GM21786 (cell line): ENCODE data around the gene ZNF117.
"Not testable (repeated sequence)": the region's sequence is repeated elsewhere in the genome, so short reads cannot be mapped to it uniquely, and the experiment has no call there.

ENCODE experiments used
- ATAC-seq: cut with Tn5 transposase; IDR thresholded peaks from one replicate; pipeline ENCODE4 v1.9.1; 2021; ENCODE audit not compliant: unreplicated experiment

Gene ZNF117

DNA sequence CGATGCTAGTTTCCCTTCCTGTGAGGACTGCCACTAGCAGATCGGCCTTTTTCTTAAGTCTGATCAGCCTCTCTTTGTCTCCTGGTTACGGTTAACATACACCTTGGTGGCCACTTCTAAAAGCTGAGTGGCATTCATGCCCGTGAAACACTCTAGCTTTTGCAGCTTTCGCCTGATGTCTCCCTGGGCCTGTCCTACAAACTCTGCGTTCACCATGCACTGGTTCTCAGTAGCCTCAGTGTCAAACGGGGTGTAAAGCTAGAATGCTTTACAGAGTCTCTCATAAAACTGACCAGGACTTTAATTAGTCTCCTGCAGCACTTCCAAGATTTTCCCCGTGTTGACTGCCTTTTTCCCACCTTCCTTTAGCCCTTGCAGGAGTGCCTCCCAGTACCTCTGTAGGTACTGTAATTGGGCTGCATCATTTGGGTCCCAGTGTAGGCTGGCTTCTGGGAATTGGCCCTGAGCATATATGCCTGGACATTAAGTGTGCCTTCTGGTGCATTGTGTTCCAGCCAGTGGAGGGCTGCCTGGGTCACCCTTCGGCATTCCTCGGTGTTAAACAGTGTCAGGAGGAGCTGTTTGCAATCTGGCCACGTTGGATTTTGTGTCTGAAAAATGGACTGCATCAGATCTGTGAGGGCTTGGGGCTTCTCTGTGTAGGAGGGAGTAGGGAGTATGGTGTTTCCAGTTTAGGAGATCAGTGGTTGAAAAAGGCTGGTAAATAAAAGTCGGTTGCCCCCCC, 6.5 kb upstream of the ZNF117 start:
- no peak for ATAC-seq

DNA sequence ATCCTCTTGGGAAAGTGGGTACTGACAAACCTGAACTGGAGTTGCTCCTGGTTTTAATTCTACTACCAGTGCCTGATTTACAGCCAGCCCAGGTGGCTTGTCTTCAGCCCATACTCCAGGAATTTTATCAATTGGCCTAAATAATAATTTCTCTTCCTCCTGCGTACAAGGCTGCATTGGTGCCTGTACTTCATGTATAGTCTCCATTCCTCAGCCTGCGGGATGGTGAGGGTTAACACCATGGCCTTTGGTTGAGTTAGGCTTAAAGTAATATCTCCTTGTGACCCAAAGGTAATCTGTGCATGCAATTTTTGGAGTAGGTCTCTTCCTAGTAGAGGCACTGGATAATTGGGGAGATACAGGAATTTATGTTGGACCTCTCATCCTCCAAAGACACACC, 5.5 kb upstream of the ZNF117 start:
- ATAC-seq, result no peak

DNA sequence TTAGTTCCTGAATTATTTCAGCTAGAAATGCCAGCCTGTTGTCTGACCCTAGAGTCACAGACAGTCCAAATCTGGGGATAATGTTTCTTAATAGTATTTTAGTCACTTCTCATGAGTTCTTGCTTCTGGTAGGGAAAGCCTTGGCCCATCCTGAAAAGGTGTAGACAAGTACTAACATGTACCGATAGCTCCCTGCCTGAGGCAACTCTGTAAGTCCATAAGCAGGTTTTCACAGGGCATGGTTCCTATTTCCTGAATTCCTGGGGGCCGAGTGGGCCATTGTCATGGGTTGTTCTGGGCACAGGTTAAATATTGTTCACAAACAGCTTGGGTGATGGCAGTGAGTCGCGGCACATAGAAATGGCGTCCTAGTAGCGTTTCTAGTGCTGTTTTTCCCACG, 3.1 kb upstream of the ZNF117 start:
- no peak for ATAC-seq

DNA sequence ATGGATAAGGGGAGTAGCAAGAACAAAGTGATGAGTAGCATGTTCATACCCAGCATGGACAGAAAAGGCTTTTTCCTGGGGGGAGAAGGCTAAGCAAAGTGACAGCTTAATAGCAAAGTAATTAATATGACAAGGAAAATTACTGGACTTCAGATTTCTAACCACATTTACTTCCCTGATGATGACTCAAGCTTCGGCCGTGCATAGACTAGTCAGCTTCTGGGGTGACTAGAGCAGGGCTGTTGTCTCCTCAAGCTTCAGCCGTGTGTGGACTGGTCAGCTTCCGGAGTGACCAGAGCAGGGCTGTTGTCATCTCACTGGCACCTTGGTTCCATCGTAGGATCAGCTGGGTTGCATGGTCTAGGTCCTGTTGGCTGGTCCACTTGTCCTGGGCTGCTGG, 2.1 kb upstream of the ZNF117 start:
- no peak for ATAC-seq

DNA sequence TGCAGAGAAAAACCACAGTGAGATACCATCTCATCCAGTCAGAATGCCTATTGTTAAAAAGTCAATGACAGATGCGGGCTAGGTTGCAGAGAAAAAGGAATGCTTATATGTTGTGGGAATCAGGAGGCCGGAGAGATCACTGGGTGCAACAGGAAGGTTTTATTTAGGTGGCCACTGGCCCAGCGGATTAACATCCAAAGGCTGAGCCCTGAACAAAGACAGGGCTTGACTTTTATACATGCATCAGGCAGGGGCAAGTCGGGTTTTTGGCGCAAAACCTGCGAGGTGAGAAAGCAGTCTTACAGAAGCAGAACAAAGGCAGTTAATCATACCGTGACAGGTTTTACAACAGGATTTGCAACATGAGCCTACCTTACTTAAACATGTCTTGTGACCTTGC, 620 bp downstream of the ZNF117 start:
- no peak for ATAC-seq

DNA sequence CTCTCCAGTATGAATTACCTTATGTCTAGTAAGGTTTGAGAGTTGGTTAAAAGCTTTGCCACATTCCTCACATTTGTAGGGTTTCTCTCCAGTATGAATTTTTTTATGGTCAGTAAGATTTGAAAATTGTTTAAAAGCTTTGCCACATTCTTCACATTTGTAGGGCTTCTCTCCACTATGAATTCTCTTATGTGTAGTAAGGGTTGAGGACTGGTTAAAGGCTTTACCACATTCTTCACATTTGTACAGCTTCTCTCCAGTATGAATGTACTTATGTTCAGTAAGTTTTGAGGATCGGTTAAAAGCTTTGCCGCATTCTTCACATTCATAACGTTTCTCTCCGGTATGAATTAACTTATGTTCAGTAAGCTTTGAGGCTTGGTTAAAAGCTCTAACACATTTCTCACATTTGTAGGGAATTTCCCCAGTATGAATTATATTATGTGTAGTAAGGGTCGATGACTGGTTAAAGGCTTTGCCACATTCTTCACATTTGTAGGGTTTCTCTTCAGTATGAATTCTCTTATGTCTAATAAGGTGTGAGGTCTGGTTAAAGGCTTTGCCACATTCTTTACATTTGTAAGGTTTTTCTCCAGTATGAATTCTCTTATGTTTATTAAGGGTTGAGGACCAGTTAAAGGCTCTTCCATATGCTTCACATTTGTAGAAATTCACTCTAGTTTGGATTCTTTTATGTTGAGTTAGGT, 12.2 kb downstream of the ZNF117 start:
- no peak for ATAC-seq

DNA sequence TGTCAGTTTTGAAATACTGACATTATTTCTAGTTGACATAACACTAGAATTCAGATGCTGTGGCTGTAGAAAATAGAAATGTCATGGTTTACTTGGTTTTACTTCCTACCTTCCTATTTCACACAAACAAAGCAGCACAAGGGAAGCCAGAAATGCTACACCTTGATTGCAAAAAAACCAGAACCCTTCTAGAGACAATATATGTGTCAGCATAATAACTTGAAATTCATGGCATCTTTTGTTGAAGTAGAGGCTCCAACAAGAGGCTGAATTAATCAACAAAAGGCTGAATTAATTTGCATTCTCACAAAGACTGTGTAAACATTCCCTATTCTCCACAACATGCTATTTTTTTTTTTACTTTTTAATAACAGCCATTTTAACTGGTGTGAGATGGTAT, 25.2 kb downstream of the ZNF117 start:
- no peak for ATAC-seq

DNA sequence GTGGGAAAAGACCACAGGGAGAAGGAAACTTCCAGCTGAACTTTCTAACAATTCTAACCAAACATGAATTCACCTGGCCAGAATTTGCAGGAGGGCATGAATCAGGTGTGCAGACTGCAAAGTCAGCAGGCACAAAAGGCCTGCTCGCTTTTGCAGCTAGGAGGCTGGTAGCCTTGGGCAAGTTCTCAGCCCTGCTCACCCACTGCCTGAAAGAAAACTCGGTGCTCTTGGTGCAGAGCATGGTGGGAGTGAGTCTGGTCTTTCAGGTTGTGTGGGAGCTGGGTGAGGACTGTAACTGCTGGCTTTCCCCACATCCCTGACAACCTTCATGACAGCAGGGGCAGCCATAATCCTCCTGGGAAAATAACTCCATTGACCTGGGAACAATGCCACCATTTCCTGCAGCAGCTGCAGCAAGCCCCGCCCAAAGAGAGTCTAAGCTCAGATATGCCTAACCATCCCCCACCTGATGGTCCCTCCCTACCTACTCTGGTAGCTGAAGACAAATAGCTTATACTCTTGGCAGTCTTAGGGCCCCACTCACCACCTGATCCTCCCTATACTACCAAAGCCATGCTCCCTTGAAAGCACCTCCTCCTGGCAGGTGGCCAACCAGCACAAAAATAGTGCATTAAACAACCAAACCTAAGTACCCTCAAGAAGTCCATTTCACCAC, 31.6 kb downstream of the ZNF117 start:
- no peak for ATAC-seq

DNA sequence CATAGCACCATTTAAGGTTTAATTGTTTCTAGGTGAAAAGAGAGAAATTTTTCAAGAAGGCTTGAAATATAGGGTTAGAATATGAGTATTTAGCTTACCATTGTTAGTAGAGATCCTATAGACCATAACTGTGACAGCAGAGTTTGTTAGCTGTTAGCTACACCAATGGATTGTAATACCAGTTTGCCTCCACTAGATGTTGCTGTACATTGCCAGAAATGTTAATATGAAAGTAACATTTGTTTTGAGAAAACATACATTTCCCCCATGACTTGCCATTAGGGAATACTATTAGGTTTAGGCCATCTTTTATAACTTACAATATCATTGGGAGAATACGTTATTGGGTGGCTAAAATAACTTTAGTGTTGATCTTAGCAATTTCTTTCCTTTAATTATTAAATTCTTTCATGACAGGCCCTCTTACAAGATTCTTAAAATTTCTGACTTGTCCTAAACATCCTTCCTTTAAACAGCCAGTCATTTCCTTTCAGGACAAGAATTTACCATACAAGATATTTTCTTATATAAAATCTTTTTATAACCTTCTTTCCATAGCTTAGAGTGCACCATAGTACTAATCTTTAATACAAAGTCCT, 39.5 kb downstream of the ZNF117 start:
- peak; percentile 66 for ATAC-seq

DNA sequence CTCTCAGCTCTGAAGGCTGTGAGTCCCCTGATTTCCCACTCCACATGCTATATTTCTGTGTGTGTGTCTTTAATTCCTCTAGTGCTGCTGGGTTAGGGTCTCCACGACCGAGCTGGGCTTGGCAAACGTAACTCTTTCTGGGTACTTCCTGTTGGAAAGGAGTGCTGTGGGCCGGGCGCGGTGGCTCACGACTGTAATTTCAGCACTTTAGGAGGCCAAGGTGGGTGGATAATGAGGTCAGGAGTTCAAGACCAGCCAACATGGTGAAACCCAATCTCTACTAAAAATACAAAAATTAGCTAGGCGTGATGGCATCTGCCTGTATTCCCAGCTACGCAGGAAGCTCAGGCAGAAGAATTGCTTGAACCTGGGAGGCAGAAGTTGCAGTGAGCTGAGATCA, 40.2 kb downstream of the ZNF117 start:
- ATAC-seq, result not testable (repeated sequence)

DNA sequence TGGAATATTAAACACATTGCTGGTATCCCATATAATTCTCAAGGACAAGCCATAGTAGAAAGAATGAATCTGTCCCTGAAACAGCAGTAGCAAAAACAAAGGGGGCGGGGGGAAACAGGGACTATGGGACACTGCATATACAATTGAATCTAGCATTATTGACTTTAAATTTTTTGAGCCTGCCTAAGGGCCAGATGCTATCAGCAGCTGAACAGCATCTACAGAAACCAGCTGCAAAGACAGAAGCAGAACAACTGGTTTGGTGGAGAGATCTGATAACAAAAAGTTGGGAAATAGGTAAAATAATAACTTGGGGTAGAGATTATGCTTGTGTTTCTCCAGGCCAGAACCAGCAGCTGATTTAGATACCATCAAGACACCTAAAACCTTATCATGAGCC, 42.1 kb downstream of the ZNF117 start:
- ATAC-seq, result not testable (repeated sequence)

DNA sequence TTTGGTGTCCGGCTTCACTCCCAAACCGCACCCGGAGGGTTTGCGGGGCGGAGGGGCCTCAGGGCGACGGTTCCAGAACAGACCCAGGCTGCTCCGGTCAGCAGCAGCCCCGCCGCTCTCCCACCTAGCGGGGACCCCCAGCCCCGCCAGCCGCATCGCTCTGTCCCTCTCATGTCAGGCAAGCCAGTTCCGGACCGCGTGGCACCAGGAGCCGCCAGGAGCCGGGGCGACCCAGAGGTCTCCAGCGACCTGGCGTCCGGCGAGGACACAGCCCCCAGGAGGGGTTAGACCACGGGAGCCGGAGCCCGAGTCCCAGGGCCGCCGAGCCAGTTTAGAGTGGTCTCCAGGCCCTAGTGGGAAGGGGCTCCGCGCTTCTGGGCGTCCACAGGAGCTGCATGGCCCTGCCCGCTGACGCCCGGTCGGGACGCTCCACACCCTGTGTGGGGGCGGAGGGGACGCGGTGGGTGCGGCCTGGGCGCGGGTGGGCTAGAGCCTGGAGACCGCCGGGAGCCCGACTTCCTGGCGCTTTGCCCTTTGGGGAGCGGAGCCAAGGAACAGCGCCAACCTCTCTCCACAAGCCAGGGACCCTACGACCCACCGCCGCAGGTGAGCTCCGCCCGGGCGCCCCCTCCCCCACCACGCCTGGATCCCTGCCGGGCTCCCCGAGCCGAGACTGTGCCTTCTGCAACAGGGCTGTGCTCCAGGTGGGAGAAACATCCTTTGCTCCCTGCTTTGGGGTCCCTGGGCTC, 43.4 kb downstream of the ZNF117 start:
- no peak for ATAC-seq

DNA sequence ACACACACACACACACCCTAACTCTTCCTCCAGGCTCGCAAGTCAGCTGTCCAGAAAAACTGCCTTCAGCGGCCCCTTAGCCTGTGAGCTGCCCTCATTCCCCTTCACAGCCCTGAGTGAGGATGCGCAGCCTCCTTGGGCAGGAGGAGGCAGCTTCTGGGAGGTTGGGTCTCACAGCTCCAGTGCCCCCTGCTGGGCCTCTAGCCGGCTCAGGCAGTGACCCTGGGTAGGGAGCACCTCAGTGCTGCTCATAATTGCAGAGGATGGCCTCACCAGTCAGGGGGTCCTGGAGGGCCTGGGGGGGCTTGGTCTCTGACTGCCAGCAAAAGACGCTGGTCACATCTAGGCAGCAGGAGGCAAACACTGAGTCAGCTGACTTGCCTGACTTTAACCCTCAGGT, 44.1 kb downstream of the ZNF117 start:
- no peak for ATAC-seq

DNA sequence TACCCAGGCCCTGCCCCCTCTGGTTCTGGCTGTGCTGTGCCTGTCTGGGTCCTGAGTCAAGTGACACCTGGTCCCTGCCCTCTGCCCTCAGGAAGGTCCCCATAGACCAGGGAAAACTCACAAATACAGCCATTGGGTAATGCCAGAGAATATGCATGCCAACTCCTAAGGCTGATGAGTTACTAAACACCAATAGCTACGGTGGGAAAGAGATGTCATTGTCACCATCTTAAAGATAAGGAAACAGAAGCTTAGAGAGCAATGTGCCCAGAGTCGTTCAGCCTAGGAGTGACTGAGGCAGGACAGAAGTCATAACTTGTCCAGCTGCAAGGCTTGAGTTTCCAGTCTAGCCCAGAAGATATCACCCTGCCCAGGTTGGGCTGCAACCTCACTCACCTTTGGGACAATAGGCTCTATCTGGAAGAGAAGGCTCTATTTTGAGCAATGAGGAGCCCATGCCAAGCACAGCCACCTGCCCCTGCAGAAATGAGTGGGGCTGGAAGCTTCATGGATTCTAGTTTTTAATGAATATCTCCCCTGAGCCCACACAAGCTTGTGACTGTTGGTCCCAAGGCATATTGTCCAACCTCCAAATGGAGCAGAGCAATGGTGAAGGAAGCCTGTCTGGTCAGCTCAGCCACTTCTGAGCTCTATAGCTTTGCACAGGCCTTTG, 45.2 kb downstream of the ZNF117 start:
- no peak for ATAC-seq

DNA sequence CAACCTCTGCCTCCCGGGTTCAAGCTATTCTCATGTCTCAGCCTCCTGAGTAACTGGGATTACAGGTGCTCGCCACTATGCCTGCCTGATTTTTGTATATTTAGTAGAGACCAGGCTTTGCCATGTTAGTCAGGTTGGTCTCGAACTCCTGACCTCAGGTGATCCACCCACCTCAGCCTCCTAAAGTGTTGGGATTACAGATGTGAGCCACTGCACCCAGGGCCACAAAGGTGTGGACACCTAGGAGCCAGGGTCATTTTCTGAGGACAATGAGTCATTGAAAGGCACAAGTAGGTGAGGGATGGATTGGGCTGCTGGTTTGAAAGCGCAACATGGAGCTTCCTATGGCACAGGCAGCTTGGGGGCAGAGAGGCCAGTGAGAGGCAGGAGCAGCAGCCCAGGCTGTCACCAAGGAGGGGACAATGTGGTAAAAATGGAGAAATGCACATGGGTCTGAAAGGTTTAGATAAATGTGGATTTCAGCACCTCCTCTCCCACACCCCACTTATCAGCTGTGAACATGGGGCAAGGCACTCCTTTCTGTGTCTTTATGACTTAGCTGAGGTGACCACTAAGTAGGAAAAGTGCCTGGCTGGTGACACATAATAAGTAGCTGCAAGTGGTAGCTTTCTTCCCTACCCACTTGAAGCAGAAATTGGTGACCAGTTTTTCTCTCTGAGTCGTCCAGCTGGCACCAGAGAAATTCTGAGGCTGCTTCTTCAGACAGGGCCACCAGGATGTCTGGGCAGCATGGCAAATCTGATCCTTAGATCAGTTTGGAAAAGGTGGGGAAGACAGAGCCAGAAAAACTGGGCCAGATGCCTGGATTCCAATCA, 46.0 kb downstream of the ZNF117 start:
- ATAC-seq, result not testable (repeated sequence)

DNA sequence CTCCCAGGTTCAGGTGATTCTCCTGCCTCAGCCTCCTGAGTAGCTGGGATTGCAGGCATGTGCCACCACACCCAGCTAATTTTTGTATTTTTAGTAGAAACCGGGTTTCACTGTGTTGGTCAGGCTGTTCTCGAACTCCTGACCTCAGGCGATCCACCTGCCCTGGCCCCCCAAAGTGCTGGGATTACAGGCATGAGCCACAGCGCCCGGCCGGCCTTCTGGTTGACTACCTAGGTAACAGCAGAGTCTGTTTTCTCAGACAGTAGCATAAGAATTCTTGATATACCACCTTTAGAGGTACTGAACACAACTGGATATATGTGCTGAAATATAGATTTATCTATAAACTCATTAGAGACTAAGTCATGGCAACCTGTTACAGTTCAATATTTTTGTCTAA, 50.8 kb downstream of the ZNF117 start:
- ATAC-seq, result not testable (repeated sequence)

DNA sequence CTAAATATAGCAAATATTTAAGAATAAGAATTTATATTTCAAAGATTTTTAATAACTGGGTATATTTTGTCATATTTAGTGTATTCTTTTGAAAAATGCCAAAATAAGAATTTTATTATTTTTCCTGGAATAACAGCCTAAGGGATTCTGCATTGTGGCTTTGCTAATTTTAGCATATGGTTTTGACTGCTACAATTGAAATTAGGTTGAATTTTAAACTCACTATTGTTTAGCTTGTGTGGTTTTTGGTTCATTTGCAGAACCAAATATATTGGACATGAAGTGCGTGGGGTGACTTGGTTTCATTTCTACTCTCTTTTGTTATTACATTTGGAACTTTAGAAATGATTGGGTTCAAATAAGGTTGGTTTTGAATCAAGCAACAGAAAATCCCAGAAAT, 52.3 kb downstream of the ZNF117 start:
- ATAC-seq, result no peak

DNA sequence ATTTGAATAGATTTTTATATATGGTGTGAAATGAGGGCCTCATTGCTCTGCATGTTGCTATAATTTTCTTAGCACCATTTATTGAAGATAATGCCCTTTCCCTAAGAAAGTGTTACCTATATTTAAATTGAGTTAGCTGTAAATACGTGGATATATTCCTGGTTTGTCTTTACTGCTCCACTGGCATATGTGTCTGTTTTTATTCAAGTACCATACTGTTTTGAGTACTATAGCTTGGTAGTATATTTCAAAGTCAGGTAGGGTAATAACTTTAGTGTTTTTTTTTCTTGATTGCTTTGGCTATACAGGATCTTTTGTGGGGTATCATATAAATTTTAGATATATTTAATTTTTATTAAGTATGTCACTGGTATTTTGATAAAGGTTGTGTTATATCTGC, 56.4 kb downstream of the ZNF117 start:
- no peak for ATAC-seq
